Measurements from ENCODE around the gene PARD3B. TPM values are rescaled to one million over a fixed set of nuclear protein-coding genes. Genes with fewer than 3 reads are reported as not detected.

PARD3B gene
- total RNA-seq, 6 experiments from 2014 or later, result 5.3 to 11.2 (median 8.3) TPM

DNA sequence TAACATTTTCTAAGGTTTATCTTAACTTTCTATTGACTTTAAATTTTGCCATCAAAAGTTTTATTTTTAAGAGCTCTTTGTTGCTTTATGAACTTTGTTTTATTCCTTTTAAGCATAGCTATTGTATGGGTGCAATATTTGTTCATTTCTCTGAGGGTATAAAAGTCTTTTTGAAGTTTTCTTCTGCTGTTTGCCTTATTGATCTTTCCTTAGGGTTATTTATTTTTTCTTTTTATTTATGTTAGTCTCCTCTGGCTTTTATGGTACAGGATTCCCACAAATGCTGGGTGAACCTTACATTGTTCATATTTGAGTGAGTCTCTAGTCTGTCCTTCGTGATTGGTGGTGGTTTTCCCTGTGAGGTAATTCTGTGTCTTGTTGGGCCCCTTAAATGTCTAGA lies 68.4 kb downstream of the PARD3B start:
- no peak for TF ChIP-seq POLR2A (IDR thresholded peaks at IDR 0.05)
- TF ChIP-seq, protein P1, sequence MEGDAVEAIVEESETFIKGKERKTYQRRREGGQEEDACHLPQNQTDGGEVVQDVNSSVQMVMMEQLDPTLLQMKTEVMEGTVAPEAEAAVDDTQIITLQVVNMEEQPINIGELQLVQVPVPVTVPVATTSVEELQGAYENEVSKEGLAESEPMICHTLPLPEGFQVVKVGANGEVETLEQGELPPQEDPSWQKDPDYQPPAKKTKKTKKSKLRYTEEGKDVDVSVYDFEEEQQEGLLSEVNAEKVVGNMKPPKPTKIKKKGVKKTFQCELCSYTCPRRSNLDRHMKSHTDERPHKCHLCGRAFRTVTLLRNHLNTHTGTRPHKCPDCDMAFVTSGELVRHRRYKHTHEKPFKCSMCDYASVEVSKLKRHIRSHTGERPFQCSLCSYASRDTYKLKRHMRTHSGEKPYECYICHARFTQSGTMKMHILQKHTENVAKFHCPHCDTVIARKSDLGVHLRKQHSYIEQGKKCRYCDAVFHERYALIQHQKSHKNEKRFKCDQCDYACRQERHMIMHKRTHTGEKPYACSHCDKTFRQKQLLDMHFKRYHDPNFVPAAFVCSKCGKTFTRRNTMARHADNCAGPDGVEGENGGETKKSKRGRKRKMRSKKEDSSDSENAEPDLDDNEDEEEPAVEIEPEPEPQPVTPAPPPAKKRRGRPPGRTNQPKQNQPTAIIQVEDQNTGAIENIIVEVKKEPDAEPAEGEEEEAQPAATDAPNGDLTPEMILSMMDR (IDR thresholded peaks at IDR 0.05), result no peak
- 32% methylated on average over 1 of the region's 1 CpG for WGBS (ENCODE audit: insufficient coverage, low coverage, low lambda C conversion rate, missing lambda C conversion rate)
- Histone ChIP-seq H3K9me3 (no peaks in the 10 kb centered on the region), H3K27ac (peak overlapping the region in 1 of 3 donors; percentile 16), H3K36me3 (no peaks in the 10 kb centered on the region), H3K4me3 (no peak overlapping the region), H3K27me3 (no peaks in the 10 kb centered on the region), H3K4me1 (peaks cover 0 to 40% (median 19%) of the 10 kb centered on the region in 4 donors)
- intact Hi-C loops (cut with DNase I), result no loop called here
- ATAC-seq, result no peak
- no peak for DNase-seq

DNA sequence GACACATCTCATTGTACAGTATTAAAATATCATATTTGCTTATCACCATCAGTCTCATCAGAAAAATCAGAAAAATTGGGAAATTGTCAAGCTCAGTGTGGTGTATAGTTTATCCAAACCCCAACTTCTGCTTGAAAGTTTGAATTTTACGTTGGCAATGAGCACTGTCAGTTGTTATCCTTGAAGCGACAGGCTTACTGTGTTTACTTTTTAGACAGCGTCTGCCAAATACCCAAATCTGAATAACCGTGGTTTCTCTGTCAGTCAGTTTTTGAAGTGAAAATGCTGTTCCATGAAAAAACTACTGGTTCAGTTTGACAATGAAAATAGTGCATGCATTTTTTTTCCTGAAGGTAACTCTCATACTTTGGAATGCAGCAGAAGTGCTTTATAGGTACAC lies 70.2 kb downstream of the PARD3B start:
- intact Hi-C loops (cut with DNase I), result no loop called here
- 28% methylated on average over 4 of the region's 4 CpGs for WGBS (ENCODE audit: insufficient coverage, low coverage, low lambda C conversion rate, missing lambda C conversion rate)

GRCh38 chr2:204625135-204625534 lies 79.9 kb downstream of the PARD3B start:
- H3K9me3 ChIP-seq, result no peaks in the 10 kb centered on the region
- H3K27me3 ChIP-seq, result no peaks in the 10 kb centered on the region
- DNase-seq, result no peak
- no peak overlapping the region for H3K4me3 ChIP-seq
- 45% methylated on average over 2 of the region's 2 CpGs for WGBS (ENCODE audit: insufficient coverage, low coverage, low lambda C conversion rate, missing lambda C conversion rate)
- intact Hi-C loops (cut with DNase I), result no loop called here
- H3K36me3 ChIP-seq, result no peaks in the 10 kb centered on the region
- no peaks in the 10 kb centered on the region for H3K4me1 ChIP-seq
- peak; percentile 82 to 91 (median 88) for ATAC-seq
- no peak overlapping the region for H3K27ac ChIP-seq
- TF ChIP-seq, protein P1 (IDR thresholded peaks at IDR 0.05), result peak; percentile 26 to 67 (median 48)
- TF ChIP-seq POLR2A (IDR thresholded peaks at IDR 0.05), result no peak

More for the DNA sequence above, 70.2 kb downstream of the PARD3B start:
- no peak for DNase-seq
- Histone ChIP-seq H3K4me3 (no peak overlapping the region), H3K27me3 (no peaks in the 10 kb centered on the region), H3K9me3 (no peaks in the 10 kb centered on the region), H3K36me3 (no peaks in the 10 kb centered on the region), H3K27ac (peak overlapping the region in 2 of 3 donors; percentile 2 to 20), H3K4me1 (peaks cover 0 to 37% (median 16%) of the 10 kb centered on the region in 4 donors)
- TF ChIP-seq, protein P1 (IDR thresholded peaks at IDR 0.05), result no peak
- TF ChIP-seq POLR2A (IDR thresholded peaks at IDR 0.05), result no peak
- peak; percentile 55 to 67 (median 66) for ATAC-seq

- DNase-seq (no peak), ATAC-seq (no peak)
- H3K9me3 ChIP-seq, result no peaks in the 10 kb centered on the region
- H3K27me3 ChIP-seq, result no peaks in the 10 kb centered on the region
- no peaks in the 10 kb centered on the region for H3K4me1 ChIP-seq
- H3K27ac ChIP-seq, result no peak overlapping the region
- no peak overlapping the region for H3K4me3 ChIP-seq
- WGBS (ENCODE audit: insufficient coverage, low coverage, low lambda C conversion rate, missing lambda C conversion rate), result 85% methylated on average over 7 of the region's 7 CpGs
- TF ChIP-seq, protein P1 (IDR thresholded peaks at IDR 0.05), result no peak
- TF ChIP-seq POLR2A (IDR thresholded peaks at IDR 0.05), result no peak
- intact Hi-C loops (cut with DNase I), result no loop called here
- no peaks in the 10 kb centered on the region for H3K36me3 ChIP-seq
These were observed 83.8 kb downstream of the PARD3B start for GRCh38 chr2:204628926-204629712.
